ENCODE measurements around the gene CTAG1A.
"Not testable (repeated sequence)": the region's sequence is repeated elsewhere in the genome, so short reads cannot be mapped to it uniquely, and the experiment has no call there.

DNA sequence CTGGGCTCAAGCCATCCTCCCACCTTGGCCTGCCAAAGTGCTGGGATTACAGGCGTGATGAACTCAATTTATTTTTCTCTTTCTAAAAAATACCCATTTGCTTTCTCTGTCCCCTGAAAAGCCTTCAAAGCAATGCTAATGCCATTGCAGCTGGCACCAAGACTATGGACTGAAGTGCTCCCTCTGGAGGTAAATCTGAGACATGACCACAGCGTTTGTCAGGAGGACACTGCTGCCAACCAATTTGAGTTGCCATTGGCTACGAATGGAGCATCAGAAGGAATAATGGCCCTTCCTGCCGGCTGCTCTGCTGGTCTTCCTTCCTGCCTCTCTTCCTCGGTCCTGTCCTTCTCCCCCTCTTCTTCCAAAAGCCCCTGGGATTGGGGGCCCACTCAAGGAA is 9.9 kb upstream of the CTAG1A start:
- not testable (repeated sequence) for TF ChIP-seq CTCF (IDR thresholded peaks at IDR 0.05 in 4 of 5, conservative IDR thresholded peaks at IDR 0.05 in 1 of 5); POLR2A (IDR thresholded peaks at IDR 0.05)

Data from gastrocnemius medialis (tissue), 4 donors.